ENCODE results near the gene TECPR2.
"Not testable (repeated sequence)": the region's sequence is repeated elsewhere in the genome, so short reads cannot be mapped to it uniquely, and the experiment has no call there.

The TECPR2 gene

GRCh38 chr14:102523569-102524450 is 161.1 kb downstream of the TECPR2 start:
- in situ Hi-C loops (cut with HindIII; ENCODE audit: low sequenced_read_pairs), result no loop called here

- in situ Hi-C loops (cut with HindIII; ENCODE audit: low sequenced_read_pairs), result no loop called here
Measured at GRCh38 chr14:102524451-102525218, 161.9 kb downstream of the TECPR2 start.

GRCh38 chr14:102525219-102525928 is 162.6 kb downstream of the TECPR2 start:
- in situ Hi-C loops (cut with HindIII; ENCODE audit: low sequenced_read_pairs), result no loop called here

GRCh38 chr14:102525929-102526497 is 163.3 kb downstream of the TECPR2 start:
- in situ Hi-C loops (cut with HindIII; ENCODE audit: low sequenced_read_pairs), result no loop called here

- in situ Hi-C loops (cut with HindIII; ENCODE audit: low sequenced_read_pairs), result no loop called here
Measured at GRCh38 chr14:102528431-102529170, 165.9 kb downstream of the TECPR2 start.

- in situ Hi-C loops (cut with HindIII; ENCODE audit: low sequenced_read_pairs), result no loop called here
Measured at GRCh38 chr14:102530828-102531478, 168.2 kb downstream of the TECPR2 start.

- in situ Hi-C loops (cut with HindIII; ENCODE audit: low sequenced_read_pairs), result no loop called here
Measured at GRCh38 chr14:102532204-102532658, 169.5 kb downstream of the TECPR2 start.

GRCh38 chr14:102537981-102538601 is 175.3 kb downstream of the TECPR2 start:
- in situ Hi-C loops (cut with HindIII; ENCODE audit: low sequenced_read_pairs), result no loop called here

GRCh38 chr14:102538602-102539543 is 176.1 kb downstream of the TECPR2 start:
- in situ Hi-C loops (cut with HindIII; ENCODE audit: low sequenced_read_pairs), result no loop called here

- in situ Hi-C loops (cut with HindIII; ENCODE audit: low sequenced_read_pairs), result no loop called here
Measured at GRCh38 chr14:102539544-102540314, 177.0 kb downstream of the TECPR2 start.

GRCh38 chr14:102540315-102541028 is 177.7 kb downstream of the TECPR2 start:
- in situ Hi-C loops (cut with HindIII; ENCODE audit: low sequenced_read_pairs), result no loop called here

GRCh38 chr14:102541029-102541491 is 178.3 kb downstream of the TECPR2 start:
- in situ Hi-C loops (cut with HindIII; ENCODE audit: low sequenced_read_pairs), result not testable (repeated sequence)

GRCh38 chr14:102541771-102542170 is 179.0 kb downstream of the TECPR2 start:
- in situ Hi-C loops (cut with HindIII; ENCODE audit: low sequenced_read_pairs), result no loop called here

- in situ Hi-C loops (cut with HindIII; ENCODE audit: low sequenced_read_pairs), result no loop called here
Measured at GRCh38 chr14:102544046-102544746, 181.5 kb downstream of the TECPR2 start.

- in situ Hi-C loops (cut with HindIII; ENCODE audit: low sequenced_read_pairs), result no loop called here
Measured at GRCh38 chr14:102544747-102545460, 182.2 kb downstream of the TECPR2 start.
